Mesenchymal stem cell (in vitro differentiated cells and primary cell): ENCODE results near the gene PPP1R9B.

Experiments
- DNase-seq: peaks from one replicate; pipeline ENCODE4 v3.0.0-alpha.2; 2013
- H2AFZ ChIP-seq: one replicate; pipeline ENCODE4 v1.6.1; 2013; ENCODE audit warnings: low read depth, mild to moderate bottlenecking, control low read depth, inconsistent platforms, low read length, moderate library complexity
- H2AK5ac ChIP-seq: 2 replicates; pipeline ENCODE4 v1.6.1; 2013; ENCODE audit warnings: low read length, moderate library complexity, mild to moderate bottlenecking, inconsistent platforms; ENCODE audit not compliant: severe bottlenecking
- H2BK120ac ChIP-seq: one replicate; pipeline ENCODE4 v1.6.1; 2013; ENCODE audit warnings: low read depth, mild to moderate bottlenecking, inconsistent platforms, low read length, moderate library complexity
- H2BK12ac ChIP-seq, 2 experiments: one replicate each; pipeline ENCODE4 v1.6.1; 2013; ENCODE audit warnings: inconsistent platforms in 2 of 2, low read length in 2 of 2, mild to moderate bottlenecking in 2 of 2, moderate library complexity in 2 of 2, control low read depth in 1 of 2
- H2BK15ac ChIP-seq: one replicate; pipeline ENCODE4 v1.6.1; 2013; ENCODE audit warnings: mild to moderate bottlenecking, low read depth, inconsistent platforms; ENCODE audit not compliant: poor library complexity, severe bottlenecking
- H2BK5ac ChIP-seq: 2 replicates; pipeline ENCODE4 v1.6.1; 2013; ENCODE audit warnings: low read depth, mild to moderate bottlenecking, low read length, control low read depth, inconsistent platforms; ENCODE audit not compliant: poor library complexity, severe bottlenecking
- H3K14ac ChIP-seq, 2 experiments: one replicate each; pipeline ENCODE4 v1.6.1; 2013; ENCODE audit warnings: inconsistent platforms in 2 of 2, low read length in 2 of 2, control low read depth in 1 of 2, mild to moderate bottlenecking in 1 of 2, moderate library complexity in 1 of 2
- H3K18ac ChIP-seq, 2 experiments: one replicate each; pipeline ENCODE4 v1.6.1; 2013; ENCODE audit warnings: inconsistent platforms in 2 of 2, low read length in 2 of 2, control low read depth in 1 of 2, low read depth in 1 of 2, mild to moderate bottlenecking in 1 of 2
- H3K23ac ChIP-seq, 2 experiments: one replicate each; pipeline ENCODE4 v1.6.1; 2013; ENCODE audit warnings: inconsistent platforms in 2 of 2, low read length in 2 of 2, mild to moderate bottlenecking in 2 of 2, moderate library complexity in 2 of 2, control low read depth in 1 of 2
- H3K27ac ChIP-seq: 2 replicates; pipeline ENCODE4 v1.5.1; 2013; ENCODE audit warnings: mild to moderate bottlenecking, moderate library complexity, low read length, control low read depth, inconsistent platforms; ENCODE audit not compliant: poor library complexity, severe bottlenecking
- H3K27me3 ChIP-seq, 2 experiments: 2 replicates each; pipeline versions ENCODE4 v1.6.1 to v1.7.0; 2013; ENCODE audit warnings: low read length in 2 of 2, mild to moderate bottlenecking in 2 of 2, moderate library complexity in 2 of 2, control low read depth in 1 of 2, inconsistent platforms in 1 of 2; ENCODE audit not compliant: control insufficient read depth in 1 of 2, insufficient read depth in 1 of 2
- H3K36me3 ChIP-seq, 2 experiments: 2 replicates each; pipeline versions ENCODE4 v1.6.1 to v1.7.0; 2013; ENCODE audit warnings: low read length in 2 of 2, control low read depth in 1 of 2, inconsistent platforms in 1 of 2, low read depth in 1 of 2, mild to moderate bottlenecking in 1 of 2; ENCODE audit not compliant: insufficient read depth in 2 of 2, control insufficient read depth in 1 of 2
- H3K4ac ChIP-seq, 2 experiments: one replicate each; pipeline ENCODE4 v1.6.1; 2013; ENCODE audit warnings: inconsistent platforms in 2 of 2, low read length in 2 of 2, mild to moderate bottlenecking in 2 of 2, moderate library complexity in 2 of 2, control low read depth in 1 of 2, low read depth in 1 of 2
- H3K4me1 ChIP-seq: 2 replicates; pipeline ENCODE4 v1.6.1; 2013; ENCODE audit warnings: low read depth, low read length, control low read depth; ENCODE audit not compliant: control insufficient read depth, insufficient read depth
- H3K4me2 ChIP-seq: 2 replicates; pipeline ENCODE4 v1.6.1; 2013; ENCODE audit warnings: low read length, mild to moderate bottlenecking, inconsistent platforms; ENCODE audit not compliant: poor library complexity, severe bottlenecking
- H3K4me3 ChIP-seq, 2 experiments: 2 replicates each; pipeline versions ENCODE4 v1.5.1 to v1.7.0; 2013; ENCODE audit warnings: low read length in 2 of 2, mild to moderate bottlenecking in 2 of 2, control low read depth in 1 of 2, low read depth in 1 of 2; ENCODE audit not compliant: insufficient read depth in 1 of 2
- H3K79me1 ChIP-seq: replicated peaks from 2 replicates; pipeline ENCODE4 v1.6.1; 2013; ENCODE audit warnings: mild to moderate bottlenecking, control low read depth, low read length, inconsistent platforms; ENCODE audit not compliant: poor library complexity, severe bottlenecking
- H3K9ac ChIP-seq: 2 replicates; pipeline ENCODE4 v1.7.0; 2013; ENCODE audit warnings: mild to moderate bottlenecking, low read length, moderate library complexity
- H3K9me3 ChIP-seq: 2 replicates; pipeline ENCODE4 v1.7.0; 2013; ENCODE audit warnings: mild to moderate bottlenecking, low read length; ENCODE audit not compliant: control insufficient read depth
- H4K8ac ChIP-seq: one replicate; pipeline ENCODE4 v1.6.1; 2013; ENCODE audit warnings: inconsistent platforms, mild to moderate bottlenecking, low read length, moderate library complexity
- H4K91ac ChIP-seq: one replicate; pipeline ENCODE4 v1.6.1; 2013; ENCODE audit warnings: mild to moderate bottlenecking, low read length, inconsistent platforms
- WGBS: methylation state at CpG from one replicate; pipeline ENCODE4 v1.1.7; 2013; ENCODE audit warnings: mixed read lengths; 5-methylcytosine and 5-hydroxymethylcytosine counted together

The PPP1R9B gene

GRCh38 chr17:50170662-50171370 lies 20.3 kb upstream of the PPP1R9B start:
- no peak overlapping the region for H3K27ac ChIP-seq
- no peak overlapping the region for H3K4me3 ChIP-seq
- WGBS, result 80% methylated on average over 8 of the region's 10 CpGs
- no peak overlapping the region for H2BK15ac ChIP-seq
- no peak overlapping the region for H4K91ac ChIP-seq
- H3K4ac ChIP-seq, result no peak overlapping the region
- peak overlapping the region; percentile 82 for H2AK5ac ChIP-seq
- no peak overlapping the region for H3K18ac ChIP-seq
- H2AFZ ChIP-seq, result no peak overlapping the region
- H3K79me1 ChIP-seq, result peaks cover 5% of the 10 kb centered on the region
- H3K36me3 ChIP-seq, result peaks cover 0 to 7% of the 10 kb centered on the region in 2 experiments
- H3K9ac ChIP-seq, result no peak overlapping the region
- no peaks in the 10 kb centered on the region for H3K9me3 ChIP-seq
- H2BK12ac ChIP-seq, result no peak overlapping the region
- DNase-seq, result no peak
- peaks cover 36% of the 10 kb centered on the region for H3K4me1 ChIP-seq
- no peak overlapping the region for H4K8ac ChIP-seq
- no peak overlapping the region for H3K4me2 ChIP-seq
- H2BK120ac ChIP-seq, result no peak overlapping the region
- no peak overlapping the region for H3K23ac ChIP-seq
- H2BK5ac ChIP-seq, result no peak overlapping the region
- H3K14ac ChIP-seq, result no peak overlapping the region
- H3K27me3 ChIP-seq, result no peaks in the 10 kb centered on the region

- Histone ChIP-seq H2BK5ac (no peak overlapping the region), H2AK5ac (peak overlapping the region; percentile 82), H3K4me1 (peaks cover 27% of the 10 kb centered on the region), H3K9ac (no peak overlapping the region), H3K9me3 (no peaks in the 10 kb centered on the region), H2BK15ac (no peak overlapping the region), H3K27me3 (no peaks in the 10 kb centered on the region), H3K36me3 (peaks cover 0 to 4% of the 10 kb centered on the region in 2 experiments), H3K18ac (no peak overlapping the region), H4K91ac (no peak overlapping the region), H3K4me3 (no peak overlapping the region), H3K79me1 (peaks cover 5% of the 10 kb centered on the region), H2AFZ (no peak overlapping the region), H3K4me2 (no peak overlapping the region), H2BK12ac (peak overlapping the region in 1 of 2 experiments; percentile 59), H3K14ac (peak overlapping the region in 1 of 2 experiments; percentile 62), H3K27ac (no peak overlapping the region), H4K8ac (no peak overlapping the region), H3K4ac (no peak overlapping the region), H2BK120ac (no peak overlapping the region), H3K23ac (no peak overlapping the region)
- no peak for DNase-seq
- WGBS, result 86% methylated on average over 9 of the region's 9 CpGs
Observed at GRCh38 chr17:50169881-50170459, 19.5 kb upstream of the PPP1R9B start.

- peak; percentile 84 for DNase-seq
- H3K18ac ChIP-seq, result no peak overlapping the region
- no peaks in the 10 kb centered on the region for H3K9me3 ChIP-seq
- H3K4me2 ChIP-seq, result no peak overlapping the region
- H2BK12ac ChIP-seq, result peak overlapping the region in 1 of 2 experiments; percentile 51
- no peak overlapping the region for H2AFZ ChIP-seq
- H2AK5ac ChIP-seq, result peak overlapping the region; percentile 20
- peaks cover 3% of the 10 kb centered on the region for H3K79me1 ChIP-seq
- H2BK5ac ChIP-seq, result no peak overlapping the region
- H3K27me3 ChIP-seq, result no peaks in the 10 kb centered on the region
- H3K9ac ChIP-seq, result no peak overlapping the region
- H3K4me1 ChIP-seq, result peaks cover 25% of the 10 kb centered on the region
- H3K4me3 ChIP-seq, result no peak overlapping the region
- peaks cover 0 to 4% of the 10 kb centered on the region in 2 experiments for H3K36me3 ChIP-seq
- H4K91ac ChIP-seq, result peak overlapping the region; percentile 28
- H2BK15ac ChIP-seq, result no peak overlapping the region
- H2BK120ac ChIP-seq, result no peak overlapping the region
- H3K27ac ChIP-seq, result no peak overlapping the region
- 46% methylated on average over 14 of the region's 14 CpGs for WGBS
- H3K14ac ChIP-seq, result peak overlapping the region in 1 of 2 experiments; percentile 12
- no peak overlapping the region for H3K4ac ChIP-seq
- no peak overlapping the region for H4K8ac ChIP-seq
- no peak overlapping the region for H3K23ac ChIP-seq
Observed at GRCh38 chr17:50169121-50169764, 18.8 kb upstream of the PPP1R9B start.

DNA sequence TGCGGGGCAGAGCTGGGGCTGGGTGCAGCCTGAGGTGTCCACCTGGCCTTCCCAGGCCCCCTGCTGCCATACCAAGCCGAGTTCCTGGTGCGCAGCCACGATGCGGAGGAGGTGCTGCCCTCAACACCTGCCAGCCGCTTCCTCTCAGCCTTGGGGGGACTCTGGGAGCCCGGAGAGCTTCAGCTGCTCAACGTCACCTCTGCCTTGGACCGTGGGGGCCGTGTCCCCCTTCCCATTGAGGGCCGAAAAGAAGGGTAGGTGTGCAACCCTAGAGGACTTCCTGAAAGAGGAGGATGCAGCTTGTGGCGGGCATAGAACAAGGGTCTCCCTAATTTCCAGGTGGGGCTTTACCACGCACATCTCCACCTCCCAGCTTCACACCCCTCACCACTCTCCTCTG lies 17.8 kb upstream of the PPP1R9B start:
- no peak overlapping the region for H2BK120ac ChIP-seq
- H3K4me3 ChIP-seq, result peak overlapping the region in 1 of 2 experiments; percentile 3
- H2BK5ac ChIP-seq, result no peak overlapping the region
- H2BK12ac ChIP-seq, result no peak overlapping the region
- H3K9ac ChIP-seq, result no peak overlapping the region
- H3K14ac ChIP-seq, result no peak overlapping the region
- H3K4me2 ChIP-seq, result no peak overlapping the region
- H2AFZ ChIP-seq, result no peak overlapping the region
- no peak overlapping the region for H4K8ac ChIP-seq
- H3K79me1 ChIP-seq, result peaks cover 3% of the 10 kb centered on the region
- peak overlapping the region; percentile 41 for H2BK15ac ChIP-seq
- H2AK5ac ChIP-seq, result peak overlapping the region; percentile 40
- H3K23ac ChIP-seq, result no peak overlapping the region
- no peak overlapping the region for H4K91ac ChIP-seq
- H3K36me3 ChIP-seq, result peaks cover 0 to 4% of the 10 kb centered on the region in 2 experiments
- WGBS, result 88% methylated on average over 13 of the region's 13 CpGs
- no peak overlapping the region for H3K18ac ChIP-seq
- no peak overlapping the region for H3K4ac ChIP-seq
- no peaks in the 10 kb centered on the region for H3K9me3 ChIP-seq
- no peak overlapping the region for H3K27ac ChIP-seq
- DNase-seq, result no peak
- H3K27me3 ChIP-seq, result no peaks in the 10 kb centered on the region
- H3K4me1 ChIP-seq, result peaks cover 19% of the 10 kb centered on the region
